Liver (tissue), 9 donors: Measurements from ENCODE around the gene RTP5. TPM values are rescaled to one million over a fixed set of nuclear protein-coding genes. Genes with fewer than 3 reads are reported as not detected.

Source experiments
- DNase-seq: peaks from one replicate; pipeline ENCODE4 v3.0.0-alpha.2; 2017; ENCODE audit warnings: low spot score
- H3K27ac ChIP-seq, 2 donors: one replicate each; pipeline ENCODE4 v1.7.0; 2013; ENCODE audit warnings: inconsistent platforms in 2 of 2, low read length in 2 of 2, control low read depth in 1 of 2, low read depth in 1 of 2, mild to moderate bottlenecking in 1 of 2
- H3K27me3 ChIP-seq, 4 donors: one replicate each; pipeline versions ENCODE4 v1.6.1 to v1.7.0; 2013; ENCODE audit warnings: low read length in 3 of 4, inconsistent platforms in 1 of 4, mild to moderate bottlenecking in 1 of 4, moderate library complexity in 1 of 4; ENCODE audit not compliant: control insufficient read depth in 4 of 4, insufficient read depth in 4 of 4
- H3K36me3 ChIP-seq, 4 donors: one replicate each; pipeline versions ENCODE4 v1.6.1 to v1.7.0; 2013; ENCODE audit warnings: low read length in 3 of 4, mild to moderate bottlenecking in 3 of 4, low read depth in 1 of 4, moderate library complexity in 1 of 4; ENCODE audit not compliant: control insufficient read depth in 4 of 4, insufficient read depth in 3 of 4
- H3K4me1 ChIP-seq, 4 donors: one replicate each; pipeline versions ENCODE4 v1.6.1 to v1.7.0; 2013; ENCODE audit warnings: low read length in 3 of 4, mild to moderate bottlenecking in 3 of 4, moderate library complexity in 1 of 4; ENCODE audit not compliant: control insufficient read depth in 4 of 4, insufficient read depth in 4 of 4
- H3K4me3 ChIP-seq, 3 donors: one replicate each; pipeline versions ENCODE4 v1.6.1 to v1.7.0; 2013; ENCODE audit warnings: low read length in 3 of 3, control low read depth in 1 of 3, low read depth in 1 of 3, mild to moderate bottlenecking in 1 of 3
- H3K9ac ChIP-seq, 2 donors: one replicate each; pipeline ENCODE4 v1.7.0; 2013; ENCODE audit warnings: low read length in 2 of 2, mild to moderate bottlenecking in 2 of 2, moderate library complexity in 2 of 2, control low read depth in 1 of 2, low read depth in 1 of 2
- H3K9me3 ChIP-seq, 4 donors: one replicate each; pipeline versions ENCODE4 v1.6.1 to v1.7.0; 2013; ENCODE audit warnings: low read length in 3 of 4; ENCODE audit not compliant: control insufficient read depth in 4 of 4
- ATF3 ChIP-seq: IDR thresholded peaks from 2 replicates; pipeline ENCODE4 v1.6.1; 2016; ENCODE audit warnings: antibody characterized with exemption
- CTCF ChIP-seq: fragments of 150-350 bp; IDR thresholded peaks from 2 replicates; pipeline ENCODE4 v1.5.1; 2017; ENCODE audit warnings: improper control_type of control experiment, low read depth, low read length; ENCODE audit not compliant: missing input control
- EGR1 ChIP-seq, 2 donors: IDR thresholded peaks; 2 replicates each; pipeline ENCODE4 v1.6.1; 2016 to 2018; ENCODE audit warnings: antibody characterized with exemption in 2 of 2, low read depth in 2 of 2
- FOXA1 ChIP-seq: IDR thresholded peaks from 2 replicates; pipeline ENCODE4 v1.6.1; 2016; ENCODE audit warnings: antibody characterized with exemption
- FOXA2 ChIP-seq: IDR thresholded peaks from 2 replicates; pipeline ENCODE4 v1.6.1; 2016; ENCODE audit warnings: antibody characterized with exemption
- GABPA ChIP-seq, 2 donors: IDR thresholded peaks in 1 of 2; conservative IDR thresholded peaks in 1 of 2; 2 replicates each; pipeline ENCODE4 v1.6.1; 2016; ENCODE audit warnings: antibody characterized with exemption in 2 of 2, mild to moderate bottlenecking in 1 of 2, moderate library complexity in 1 of 2
- HNF4A ChIP-seq, 2 donors: conservative IDR thresholded peaks; 2 replicates each; pipeline ENCODE4 v1.6.1; 2016; ENCODE audit warnings: antibody characterized with exemption in 2 of 2, mild to moderate bottlenecking in 2 of 2
- HNF4G ChIP-seq: IDR thresholded peaks from 2 replicates; pipeline ENCODE4 v1.6.1; 2016; ENCODE audit warnings: antibody characterized with exemption
- JUND ChIP-seq, 2 donors: IDR thresholded peaks; 2 replicates each; pipeline ENCODE4 v1.6.1; 2016; ENCODE audit warnings: antibody characterized with exemption in 2 of 2
- MAX ChIP-seq: IDR thresholded peaks from 2 replicates; pipeline ENCODE4 v1.6.1; 2016; ENCODE audit warnings: antibody characterized with exemption
- NR2F2 ChIP-seq: IDR thresholded peaks from 2 replicates; pipeline ENCODE4 v1.6.1; 2016; ENCODE audit warnings: antibody characterized with exemption
- RAD21 ChIP-seq, 2 donors: IDR thresholded peaks; 2 replicates each; pipeline ENCODE4 v1.6.1; 2016; ENCODE audit warnings: antibody characterized with exemption in 2 of 2, mild to moderate bottlenecking in 2 of 2
- REST ChIP-seq: IDR thresholded peaks from 2 replicates; pipeline ENCODE4 v1.6.1; 2016; ENCODE audit warnings: antibody characterized with exemption, mild to moderate bottlenecking
- RXRA ChIP-seq, 2 donors: IDR thresholded peaks; 2 replicates each; pipeline ENCODE4 v1.6.1; 2017 to 2018; ENCODE audit warnings: antibody characterized with exemption in 2 of 2, mild to moderate bottlenecking in 1 of 2
- SP1 ChIP-seq: IDR thresholded peaks from 2 replicates; pipeline ENCODE4 v1.6.1; 2018; ENCODE audit warnings: antibody characterized with exemption, mild to moderate bottlenecking
- TAF1 ChIP-seq: conservative IDR thresholded peaks from 2 replicates; pipeline ENCODE4 v1.6.1; 2016; ENCODE audit warnings: antibody characterized with exemption, mild to moderate bottlenecking
- YY1 ChIP-seq: IDR thresholded peaks from 2 replicates; pipeline ENCODE4 v1.6.1; 2016; ENCODE audit warnings: antibody characterized with exemption, mild to moderate bottlenecking
- ZBTB33 ChIP-seq: IDR thresholded peaks from 2 replicates; pipeline ENCODE4 v1.6.1; 2016; ENCODE audit warnings: antibody characterized with exemption
- WGBS: extraction: QIAGEN DNeasy Blood & Tissue Kit; methylation state at CpG from one replicate; pipeline ENCODE4 v1.1.7; 2013; 5-methylcytosine and 5-hydroxymethylcytosine counted together
- polyA plus RNA-seq, 2 donors: library from polyadenylated mRNA; stranded (reverse) in 1 of 2; unstranded in 1 of 2; fragments of 200-250 nt in 1 of 2; fragments of >200 nt in 1 of 2; fragmentation: Nextera tagmentation in 1 of 2; extraction: Ambion mirVana in 1 of 2; gene quantifications; one replicate each; pipeline versions ENCODE4 v1.2.1 to v1.2.3, GENCODE V29; 2013 to 2015
- total RNA-seq, 2 donors: library from RNA; depleted of rRNA; stranded (reverse); fragments of >200 nt; gene quantifications; one replicate each; pipeline ENCODE4 v1.2.3, GENCODE V29; 2014
- donor health status: healthy.
- donor health status: healthy.
- donor health status: healthy.
- donor health status: healthy.
- donor health status: healthy.

RTP5 gene
- total and polyA plus RNA-seq, 4 donors = under 0.01 to 0.03 TPM; not detected in 2

GRCh38 chr2:241865957-241866789 is 3.4 kb upstream of the RTP5 start:
- Histone ChIP-seq H3K27ac (no peak overlapping the region), H3K4me3 (no peak overlapping the region), H3K27me3 (no peaks in the 10 kb centered on the region), H3K9me3 (no peaks in the 10 kb centered on the region), H3K9ac (no peak overlapping the region), H3K4me1 (peaks cover 0 to 3% (median 0%) of the 10 kb centered on the region in 4 donors), H3K36me3 (no peaks in the 10 kb centered on the region)
- WGBS = 23% methylated on average over 31 of the region's 31 CpGs
- TF ChIP-seq GABPA (IDR thresholded peaks at IDR 0.05 in 1 of 2, conservative IDR thresholded peaks at IDR 0.05 in 1 of 2) (no peak), ZBTB33 (no peak), JUND (IDR thresholded peaks at IDR 0.05) (no peak), YY1 (no peak)
- DNase-seq = no peak

GRCh38 chr2:241866790-241867645 is 2.5 kb upstream of the RTP5 start:
- no peak for TF ChIP-seq TAF1
- no peak for TF ChIP-seq RAD21 (IDR thresholded peaks at IDR 0.05)
- TF ChIP-seq CTCF = no peak
- TF ChIP-seq HNF4G = no peak
- TF ChIP-seq MAX = no peak
- no peak for TF ChIP-seq YY1
- no peak for TF ChIP-seq SP1
- TF ChIP-seq GABPA (IDR thresholded peaks at IDR 0.05 in 1 of 2, conservative IDR thresholded peaks at IDR 0.05 in 1 of 2) = no peak
- no peak for TF ChIP-seq EGR1 (IDR thresholded peaks at IDR 0.05; ENCODE audit: low read depth in 2 of 2)
- no peak for TF ChIP-seq REST
- no peak for TF ChIP-seq ZBTB33
- TF ChIP-seq RXRA (IDR thresholded peaks at IDR 0.05) = no peak
- TF ChIP-seq JUND (IDR thresholded peaks at IDR 0.05) = no peak
- TF ChIP-seq NR2F2 = no peak
- TF ChIP-seq FOXA1 = no peak
- no peak for TF ChIP-seq HNF4A (conservative IDR thresholded peaks at IDR 0.05)
- no peak for TF ChIP-seq ATF3
- no peak for TF ChIP-seq FOXA2
- no peaks in the 10 kb centered on the region for H3K9me3 ChIP-seq
- no peak overlapping the region for H3K9ac ChIP-seq
- H3K27me3 ChIP-seq = no peaks in the 10 kb centered on the region
- no peaks in the 10 kb centered on the region for H3K36me3 ChIP-seq
- no peak for DNase-seq
- H3K4me3 ChIP-seq = no peak overlapping the region
- no peak overlapping the region for H3K27ac ChIP-seq
- 61% methylated on average over 33 of the region's 33 CpGs for WGBS
- peaks cover 0 to 3% (median 0%) of the 10 kb centered on the region in 4 donors for H3K4me1 ChIP-seq
